H9 (cell line): ENCODE measurements around the gene KLK7. TPM values are rescaled to one million over a fixed set of nuclear protein-coding genes. Genes with fewer than 3 reads are reported as not detected.

Source experiments
- DNase-seq: peaks from one replicate; pipeline ENCODE4 v3.0.0-alpha.2; 2017
- H2AFZ ChIP-seq: one replicate; pipeline ENCODE4 v1.6.1; 2013; ENCODE audit warnings: mild to moderate bottlenecking, low read length, control low read depth, moderate library complexity
- H2AK5ac ChIP-seq: 2 replicates; pipeline ENCODE4 v1.6.1; 2013; ENCODE audit warnings: low read length, control low read depth, mixed read lengths; ENCODE audit not compliant: insufficient read length
- H2BK120ac ChIP-seq: one replicate; pipeline ENCODE4 v1.6.1; 2013; ENCODE audit warnings: low read depth, mild to moderate bottlenecking, low read length, control low read depth, inconsistent platforms; ENCODE audit not compliant: poor library complexity, severe bottlenecking
- H2BK12ac ChIP-seq: 2 replicates; pipeline ENCODE4 v1.6.1; 2013; ENCODE audit warnings: low read length, control low read depth, mixed read lengths, low read depth; ENCODE audit not compliant: insufficient read length
- H2BK15ac ChIP-seq: 2 replicates; pipeline ENCODE4 v1.6.1; 2013; ENCODE audit warnings: low read depth, low read length, control low read depth
- H2BK20ac ChIP-seq: one replicate; pipeline ENCODE4 v1.6.1; 2013; ENCODE audit warnings: low read depth, mild to moderate bottlenecking, low read length, control low read depth, inconsistent platforms; ENCODE audit not compliant: poor library complexity, severe bottlenecking
- H2BK5ac ChIP-seq: 2 replicates; pipeline ENCODE4 v1.6.1; 2013; ENCODE audit warnings: low read length, control low read depth, mixed read lengths; ENCODE audit not compliant: insufficient read length
- H3K14ac ChIP-seq: 2 replicates; pipeline ENCODE4 v1.6.1; 2013; ENCODE audit warnings: low read length, control low read depth; ENCODE audit not compliant: insufficient read depth
- H3K18ac ChIP-seq: 2 replicates; pipeline ENCODE4 v1.6.1; 2013; ENCODE audit warnings: low read depth, mild to moderate bottlenecking, mixed read lengths, low read length, control low read depth; ENCODE audit not compliant: insufficient read length
- H3K23ac ChIP-seq: 2 replicates; pipeline ENCODE4 v1.6.1; 2013; ENCODE audit warnings: low read length, control low read depth, mixed read lengths, low read depth; ENCODE audit not compliant: insufficient read length
- H3K23me2 ChIP-seq: 2 replicates; pipeline ENCODE4 v1.6.1; 2013; ENCODE audit warnings: low read depth, mild to moderate bottlenecking, mixed read lengths, low read length, control low read depth; ENCODE audit not compliant: insufficient read length, poor library complexity, severe bottlenecking
- H3K27ac ChIP-seq: 2 replicates; pipeline ENCODE4 v1.5.1; 2013; ENCODE audit warnings: low read length, control low read depth, mixed read lengths, low read depth; ENCODE audit not compliant: insufficient read length
- H3K27me3 ChIP-seq: 2 replicates; pipeline ENCODE4 v1.6.1; 2013; ENCODE audit warnings: low read length, control low read depth, inconsistent platforms; ENCODE audit not compliant: insufficient read depth
- H3K4ac ChIP-seq: 2 replicates; pipeline ENCODE4 v1.6.1; 2013; ENCODE audit warnings: low read depth, mild to moderate bottlenecking, control low read depth, inconsistent platforms, low read length, moderate library complexity
- H3K4me1 ChIP-seq: 2 replicates; pipeline ENCODE4 v1.6.1; 2013; ENCODE audit warnings: low read length, control low read depth, inconsistent platforms; ENCODE audit not compliant: insufficient read depth
- H3K4me2 ChIP-seq: 2 replicates; pipeline ENCODE4 v1.6.1; 2013; ENCODE audit warnings: low read length, control low read depth, mixed read lengths; ENCODE audit not compliant: insufficient read length, insufficient read depth
- H3K56ac ChIP-seq: 2 replicates; pipeline ENCODE4 v1.6.1; 2013; ENCODE audit warnings: low read depth, mild to moderate bottlenecking, mixed read lengths, low read length, control low read depth; ENCODE audit not compliant: insufficient read length
- H3K79me1 ChIP-seq: 2 replicates; pipeline ENCODE4 v1.6.1; 2013; ENCODE audit warnings: low read depth, mild to moderate bottlenecking, moderate library complexity, low read length, control low read depth, inconsistent platforms; ENCODE audit not compliant: insufficient read depth, poor library complexity, severe bottlenecking
- H3K79me2 ChIP-seq: 2 replicates; pipeline ENCODE4 v1.6.1; 2013; ENCODE audit warnings: low read length, control low read depth, inconsistent platforms; ENCODE audit not compliant: insufficient read depth
- H3K9ac ChIP-seq: 2 replicates; pipeline ENCODE4 v1.6.1; 2013; ENCODE audit warnings: low read length, control low read depth, mixed read lengths; ENCODE audit not compliant: insufficient read length; ENCODE audit errors: extremely low read depth
- H3K9me3 ChIP-seq: one replicate; pipeline ENCODE4 v1.6.1; 2013; ENCODE audit warnings: low read depth, low read length, inconsistent platforms; ENCODE audit not compliant: control insufficient read depth
- H3T11ph ChIP-seq: one replicate; pipeline ENCODE4 v1.6.1; 2013; ENCODE audit warnings: mild to moderate bottlenecking, low read length, control low read depth, inconsistent platforms
- H4K20me1 ChIP-seq: one replicate; pipeline ENCODE4 v1.6.1; 2013; ENCODE audit not compliant: control insufficient read depth, insufficient read length, insufficient read depth
- H4K5ac ChIP-seq: 2 replicates; pipeline ENCODE4 v1.6.1; 2013; ENCODE audit warnings: low read depth, mild to moderate bottlenecking, mixed read lengths, low read length, control low read depth; ENCODE audit not compliant: insufficient read length
- H4K8ac ChIP-seq: replicated peaks from 2 replicates; pipeline ENCODE4 v1.6.1; 2013; ENCODE audit warnings: low read length, control low read depth, mixed read lengths, low read depth; ENCODE audit not compliant: insufficient read length
- H4K91ac ChIP-seq: 2 replicates; pipeline ENCODE4 v1.6.1; 2013; ENCODE audit warnings: low read depth, mild to moderate bottlenecking, moderate library complexity, mixed read lengths, low read length, control low read depth; ENCODE audit not compliant: insufficient read length
- H3K27ac Mint-ChIP-seq, 3 experiments: 2 replicates in 2 of 3; 3 replicates in 1 of 3; pipeline ENCODE4 v1.8.0; 2020 to 2021; ENCODE audit warnings: mixed read lengths in 3 of 3, mild to moderate bottlenecking in 1 of 3, moderate library complexity in 1 of 3
- H3K27me3 Mint-ChIP-seq: 2 replicates; pipeline ENCODE4 v1.8.0; 2021; ENCODE audit warnings: low read depth, mild to moderate bottlenecking, moderate library complexity, mixed read lengths
- H3K36me3 Mint-ChIP-seq, 3 experiments: 2 replicates in 2 of 3; 3 replicates in 1 of 3; pipeline ENCODE4 v1.8.0; 2020 to 2021; ENCODE audit warnings: low read depth in 3 of 3, mixed read lengths in 3 of 3; ENCODE audit not compliant: insufficient read depth in 1 of 3
- H3K4me1 Mint-ChIP-seq, 2 experiments: 2 replicates each; pipeline ENCODE4 v1.8.0; 2020; ENCODE audit warnings: mixed read lengths in 2 of 2
- H3K4me3 Mint-ChIP-seq, 2 experiments: 2 replicates in 1 of 2; 3 replicates in 1 of 2; pipeline ENCODE4 v1.8.0; 2020 to 2021; ENCODE audit warnings: mild to moderate bottlenecking in 2 of 2, mixed read lengths in 2 of 2, moderate library complexity in 1 of 2
- H3K9me3 Mint-ChIP-seq, 2 experiments: 2 replicates in 1 of 2; 3 replicates in 1 of 2; pipeline ENCODE4 v1.8.0; 2020; ENCODE audit warnings: mild to moderate bottlenecking in 2 of 2, mixed read lengths in 2 of 2, moderate library complexity in 1 of 2
- CTCF ChIP-seq: fragments of 200-600 bp; sonication (generic); conservative IDR thresholded peaks from 3 replicates; pipeline ENCODE4 v1.8.0; 2021; ENCODE audit warnings: antibody characterized with exemption, mild to moderate bottlenecking
- WGBS: extraction: QIAGEN DNeasy Blood & Tissue Kit; methylation state at CpG from one replicate; pipeline ENCODE4 v1.1.7; 2013; ENCODE audit warnings: missing lambda C conversion rate, low lambda C conversion rate, mixed read lengths; ENCODE audit not compliant: insufficient read length; ENCODE audit errors: extremely low coverage; 5-methylcytosine and 5-hydroxymethylcytosine counted together
- total RNA-seq: library from RNA; stranded (reverse); gene quantifications from 2 replicates; pipeline ENCODE4 v1.2.1, GENCODE V29; 2021

The KLK7 gene
- total RNA-seq, 1 experiment from 2014 or later, result 0.52 TPM

DNA sequence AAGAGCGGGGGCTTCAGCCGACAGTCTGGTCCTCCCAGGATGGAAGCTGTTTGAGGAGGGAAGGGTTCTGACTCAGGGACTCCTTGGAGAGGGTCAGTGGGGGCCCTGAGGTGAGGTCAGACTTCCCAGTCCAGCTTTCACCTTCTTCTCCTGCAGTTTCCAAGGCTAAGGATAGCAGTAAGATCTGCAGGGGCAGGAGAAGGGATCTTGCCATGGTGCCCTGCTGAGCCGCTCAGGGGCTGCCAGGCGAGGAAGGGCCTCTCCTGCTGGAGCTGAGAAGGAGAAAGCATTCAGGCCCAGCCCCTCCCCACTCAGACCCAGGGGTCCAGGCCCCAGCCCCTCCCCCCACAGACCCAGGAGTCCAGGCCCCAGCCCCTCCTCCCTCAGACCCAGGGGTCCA is 1.5 kb downstream of the KLK7 start:
- no peaks in the 10 kb centered on the region for H3K79me2 ChIP-seq
- DNase-seq, result no peak
- H2BK5ac ChIP-seq, result no peak overlapping the region
- no peaks in the 10 kb centered on the region for H3K9me3 ChIP-seq
- no peak overlapping the region for H3K23ac ChIP-seq
- no peak overlapping the region for H2BK12ac ChIP-seq
- no peak overlapping the region for H3K27ac ChIP-seq
- no peaks in the 10 kb centered on the region for H3K9me3 Mint-ChIP-seq
- H2AK5ac ChIP-seq, result no peak overlapping the region
- H3K9ac ChIP-seq, result no peak overlapping the region
- H3K4me2 ChIP-seq, result no peak overlapping the region
- no peak overlapping the region for H3K18ac ChIP-seq
- H3K14ac ChIP-seq, result no peak overlapping the region
- H3K27me3 Mint-ChIP-seq, result peaks cover 30% of the 10 kb centered on the region
- H2BK120ac ChIP-seq, result no peak overlapping the region
- H3K4me1 ChIP-seq, result peaks cover 6% of the 10 kb centered on the region; the same call in 1 of the 2 replicates
- no peak overlapping the region for H2AFZ ChIP-seq
- H3K56ac ChIP-seq, result no peak overlapping the region
- H4K8ac ChIP-seq, result no peak overlapping the region
- no peaks in the 10 kb centered on the region for H3K36me3 Mint-ChIP-seq
- no peak overlapping the region for H3K4me3 Mint-ChIP-seq
- H3K27ac Mint-ChIP-seq, result no peak overlapping the region
- no peaks in the 10 kb centered on the region for H3K79me1 ChIP-seq
- no peak overlapping the region for H3T11ph ChIP-seq
- H4K20me1 ChIP-seq, result no peaks in the 10 kb centered on the region
- no peaks in the 10 kb centered on the region for H3K23me2 ChIP-seq
- WGBS, result no CpG with 5 or more reads among the region's 4 CpGs
- peaks cover 29 to 40% of the 10 kb centered on the region in 2 experiments for H3K4me1 Mint-ChIP-seq
- H2BK15ac ChIP-seq, result no peak overlapping the region
- H2BK20ac ChIP-seq, result no peak overlapping the region
- no peak overlapping the region for H4K91ac ChIP-seq
- no peak overlapping the region for H4K5ac ChIP-seq
- no peak for TF ChIP-seq CTCF
- no peak overlapping the region for H3K4ac ChIP-seq
- H3K27me3 ChIP-seq, result no peaks in the 10 kb centered on the region
